NCI-H2081 treated with DMSO at 0.1 percent for 48 hours (cell line): ENCODE measurements around the gene LRRTM4.
"Not testable (repeated sequence)": the region's sequence is repeated elsewhere in the genome, so short reads cannot be mapped to it uniquely, and the experiment has no call there.

Experiments used
- DNase-seq: peaks from one replicate; lab custom pipeline; 2025; lab: John Stamatoyannopoulos, UW

LRRTM4 gene

GRCh38 chr2:76745605-76746004 is 776.6 kb downstream of the LRRTM4 start:
- DNase-seq, result no peak

GRCh38 chr2:76737607-76738006 is 784.6 kb downstream of the LRRTM4 start:
- DNase-seq, result no peak

- DNase-seq, result no peak
These were observed 788.4 kb downstream of the LRRTM4 start for GRCh38 chr2:76733736-76734135.

GRCh38 chr2:76731157-76731556 is 791.0 kb downstream of the LRRTM4 start:
- DNase-seq, result no peak

- DNase-seq, result no peak
These were observed 792.2 kb downstream of the LRRTM4 start for GRCh38 chr2:76730021-76730420.

- no peak for DNase-seq
These were observed 801.0 kb downstream of the LRRTM4 start for GRCh38 chr2:76721226-76721625.

- DNase-seq, result no peak
These were observed 808.9 kb downstream of the LRRTM4 start for GRCh38 chr2:76713312-76713711.

GRCh38 chr2:76711490-76711889 is 810.7 kb downstream of the LRRTM4 start:
- DNase-seq, result no peak

- DNase-seq, result no peak
These were observed 821.3 kb downstream of the LRRTM4 start for GRCh38 chr2:76700894-76701293.

- DNase-seq, result not testable (repeated sequence)
These were observed 824.0 kb downstream of the LRRTM4 start for GRCh38 chr2:76697998-76698713.
